Breast epithelium (tissue), 4 donors: ENCODE results near the gene RBM23. TPM values are rescaled to one million over a fixed set of nuclear protein-coding genes. Genes with fewer than 3 reads are reported as not detected.

Experiments used
- DNase-seq, 2 donors: peaks; one replicate each; pipeline ENCODE4 v3.0.0-alpha.2; 2019; ENCODE audit warnings: low spot score in 2 of 2
- H3K27ac ChIP-seq, 2 donors: fragments of 200-600 bp; sonication (generic) in 1 of 2; one replicate each; pipeline ENCODE4 v1.5.1; 2016 to 2019; ENCODE audit warnings: mild to moderate bottlenecking in 1 of 2
- H3K27me3 ChIP-seq, 2 donors: fragments of 200-600 bp; sonication (generic) in 1 of 2; one replicate each; pipeline versions ENCODE4 v1.5.1 to v1.6.0; 2017 to 2019; ENCODE audit warnings: control low read depth in 1 of 2, mild to moderate bottlenecking in 1 of 2
- H3K36me3 ChIP-seq: fragments of 200-600 bp; one replicate; pipeline ENCODE4 v1.5.1; 2019
- H3K4me1 ChIP-seq, 2 donors: fragments of 200-600 bp; sonication (generic); one replicate each; pipeline ENCODE4 v1.5.1; 2016 to 2019; ENCODE audit warnings: control low read depth in 1 of 2
- H3K4me3 ChIP-seq, 3 donors: fragments of 200-600 bp; sonication (generic); 1 replicate in 2 of 3; 2 replicates in 1 of 3; pipeline ENCODE4 v1.5.1; 2016 to 2019; ENCODE audit warnings: mild to moderate bottlenecking in 3 of 3, moderate library complexity in 2 of 3
- H3K9me3 ChIP-seq, 2 donors: fragments of 200-600 bp; sonication (generic) in 1 of 2; one replicate each; pipeline ENCODE4 v1.5.1; 2016 to 2019; ENCODE audit warnings: control low read depth in 1 of 2
- POLR2A ChIP-seq: fragments of 450-650 bp; IDR thresholded peaks from one replicate; pipeline ENCODE4 v1.6.1; 2016; ENCODE audit warnings: antibody characterized with exemption, mild to moderate bottlenecking, moderate library complexity
- POLR2AphosphoS5 ChIP-seq, 3 donors: sonication (generic); formaldehyde crosslinking; IDR thresholded peaks; one replicate each; pipeline ENCODE4 v1.6.1; 2017; ENCODE audit warnings: antibody characterized with exemption in 3 of 3
- intact Hi-C: fragments of 100-400 bp; cut with DNase I; formaldehyde crosslinking; loops from one replicate; pipeline ENCODE4 v1.15.1; 2023; ENCODE audit warnings: low total_unique reads
- total RNA-seq, 3 donors: library from RNA; depleted of rRNA; stranded (reverse); fragments of >200 nt; gene quantifications; one replicate each; pipeline ENCODE4 v1.1.0, GENCODE V29; 2016
- TF ChIP-seq, protein P1 (sequence below), 3 donors: fragments of 450-650 bp; IDR thresholded peaks; one replicate each; pipeline ENCODE4 v1.5.1; 2016 to 2017; ENCODE audit warnings: antibody characterized with exemption in 3 of 3, mild to moderate bottlenecking in 3 of 3, moderate library complexity in 3 of 3

RBM23 gene
- total RNA-seq, 3 donors from 2014 or later = 85.5 to 194 (median 174) TPM

GRCh38 chr14:22905627-22906026 lies 13.3 kb downstream of the RBM23 start:
- TF ChIP-seq POLR2A (no peak), POLR2AphosphoS5 (IDR thresholded peaks at IDR 0.05) (no peak)
- TF ChIP-seq, protein P1, sequence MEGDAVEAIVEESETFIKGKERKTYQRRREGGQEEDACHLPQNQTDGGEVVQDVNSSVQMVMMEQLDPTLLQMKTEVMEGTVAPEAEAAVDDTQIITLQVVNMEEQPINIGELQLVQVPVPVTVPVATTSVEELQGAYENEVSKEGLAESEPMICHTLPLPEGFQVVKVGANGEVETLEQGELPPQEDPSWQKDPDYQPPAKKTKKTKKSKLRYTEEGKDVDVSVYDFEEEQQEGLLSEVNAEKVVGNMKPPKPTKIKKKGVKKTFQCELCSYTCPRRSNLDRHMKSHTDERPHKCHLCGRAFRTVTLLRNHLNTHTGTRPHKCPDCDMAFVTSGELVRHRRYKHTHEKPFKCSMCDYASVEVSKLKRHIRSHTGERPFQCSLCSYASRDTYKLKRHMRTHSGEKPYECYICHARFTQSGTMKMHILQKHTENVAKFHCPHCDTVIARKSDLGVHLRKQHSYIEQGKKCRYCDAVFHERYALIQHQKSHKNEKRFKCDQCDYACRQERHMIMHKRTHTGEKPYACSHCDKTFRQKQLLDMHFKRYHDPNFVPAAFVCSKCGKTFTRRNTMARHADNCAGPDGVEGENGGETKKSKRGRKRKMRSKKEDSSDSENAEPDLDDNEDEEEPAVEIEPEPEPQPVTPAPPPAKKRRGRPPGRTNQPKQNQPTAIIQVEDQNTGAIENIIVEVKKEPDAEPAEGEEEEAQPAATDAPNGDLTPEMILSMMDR (IDR thresholded peaks at IDR 0.05) = no peak
- H3K27ac ChIP-seq = no peak overlapping the region
- no peak for DNase-seq
- no peak overlapping the region for H3K4me3 ChIP-seq
- H3K27me3 ChIP-seq = no peaks in the 10 kb centered on the region
- H3K36me3 ChIP-seq = peaks cover 10% of the 10 kb centered on the region
- H3K9me3 ChIP-seq = no peaks in the 10 kb centered on the region
- intact Hi-C loops = no loop called here
- H3K4me1 ChIP-seq = no peaks in the 10 kb centered on the region

- no peaks in the 10 kb centered on the region for H3K9me3 ChIP-seq
- peak overlapping the region; percentile 67 to 79 for H3K27ac ChIP-seq
- no peaks in the 10 kb centered on the region for H3K4me1 ChIP-seq
- DNase-seq = no peak
- no peak overlapping the region for H3K4me3 ChIP-seq
- no peaks in the 10 kb centered on the region for H3K27me3 ChIP-seq
- intact Hi-C loops = no loop called here
- H3K36me3 ChIP-seq = peaks cover 10% of the 10 kb centered on the region
- no peak for TF ChIP-seq POLR2A
- TF ChIP-seq POLR2AphosphoS5 (IDR thresholded peaks at IDR 0.05) = no peak
- TF ChIP-seq, protein P1 (IDR thresholded peaks at IDR 0.05) = no peak
Observed at GRCh38 chr14:22903742-22904087, 15.2 kb downstream of the RBM23 start.

DNA sequence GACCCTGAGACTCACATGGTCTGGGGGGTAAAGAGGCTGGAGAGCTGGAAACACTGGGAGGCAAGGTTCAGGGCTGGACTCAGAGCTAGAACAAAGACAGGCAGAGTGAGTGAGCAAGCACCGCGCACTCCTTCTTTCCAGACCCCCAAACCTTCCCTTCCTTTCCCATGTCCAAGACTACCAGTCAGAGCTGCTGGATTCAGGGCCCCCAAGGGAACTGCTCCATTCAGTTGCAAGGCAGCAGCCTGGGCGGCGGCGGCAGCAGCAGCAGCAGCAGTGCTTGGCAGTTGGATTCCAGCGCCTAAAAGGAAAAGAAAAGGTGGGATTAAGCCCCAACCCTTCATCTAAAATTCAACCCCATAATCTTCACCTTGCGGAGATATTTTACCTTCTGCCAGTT lies 17.1 kb downstream of the RBM23 start:
- TF ChIP-seq POLR2A (no peak), POLR2AphosphoS5 (IDR thresholded peaks at IDR 0.05) (no peak)
- TF ChIP-seq, protein P1 (IDR thresholded peaks at IDR 0.05) = no peak
- no peak overlapping the region for H3K4me3 ChIP-seq
- H3K27ac ChIP-seq = peak overlapping the region in 1 of 2 donors; percentile 67
- H3K27me3 ChIP-seq = no peaks in the 10 kb centered on the region
- no peaks in the 10 kb centered on the region for H3K9me3 ChIP-seq
- H3K36me3 ChIP-seq = peaks cover 5% of the 10 kb centered on the region
- H3K4me1 ChIP-seq = no peaks in the 10 kb centered on the region
- intact Hi-C loops = no loop called here
- DNase-seq = no peak

- Histone ChIP-seq H3K9me3 (no peaks in the 10 kb centered on the region), H3K27me3 (no peaks in the 10 kb centered on the region), H3K36me3 (peaks cover 5% of the 10 kb centered on the region), H3K4me3 (no peak overlapping the region), H3K27ac (peak overlapping the region; percentile 19 to 35), H3K4me1 (no peaks in the 10 kb centered on the region)
- intact Hi-C loops = no loop called here
- TF ChIP-seq POLR2A = no peak
- TF ChIP-seq, protein P1 (IDR thresholded peaks at IDR 0.05) = peak in 2 of 3 donors; percentile 26 to 28
- no peak for DNase-seq
Observed at GRCh38 chr14:22900081-22900799, 18.7 kb downstream of the RBM23 start.

DNA sequence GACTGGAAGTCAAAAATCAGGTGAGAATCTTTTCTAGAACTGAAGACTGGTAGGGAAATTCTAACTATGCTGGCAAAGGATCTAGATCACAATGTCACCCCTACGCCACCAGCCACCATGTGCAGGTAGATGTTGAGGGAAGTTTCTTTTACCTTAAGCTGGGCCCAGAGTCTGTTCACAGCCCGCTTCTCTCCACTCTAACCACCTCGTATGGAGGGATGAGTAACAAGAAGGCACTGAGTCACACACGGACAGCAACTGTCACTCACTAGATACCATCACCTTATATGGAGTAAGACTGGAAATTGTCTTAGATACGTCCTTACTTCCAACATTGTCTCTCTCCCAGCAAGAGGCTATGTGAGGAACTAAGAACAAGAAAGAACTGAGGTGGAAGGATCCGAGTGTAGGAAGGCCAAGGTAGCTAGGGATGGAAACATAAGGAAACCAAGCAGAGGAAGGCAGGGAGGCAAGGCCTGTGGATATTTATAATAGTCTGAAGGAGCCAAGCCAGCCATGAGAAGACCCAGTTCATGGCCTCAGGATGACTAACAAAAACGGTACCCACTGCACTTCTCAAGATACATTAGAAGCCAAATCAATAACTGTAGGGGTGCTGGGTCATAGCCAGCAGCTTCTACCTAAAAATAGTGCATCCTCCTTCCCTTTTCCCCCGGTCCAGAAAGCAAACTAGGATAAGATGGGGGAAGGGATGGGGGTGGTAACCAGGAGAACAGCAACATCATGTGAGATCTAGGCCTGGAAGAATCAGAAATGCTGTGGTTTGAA lies 20.5 kb downstream of the RBM23 start:
- intact Hi-C loops = no loop called here
- TF ChIP-seq POLR2A = no peak
- TF ChIP-seq, protein P1 (IDR thresholded peaks at IDR 0.05) = no peak
- TF ChIP-seq POLR2AphosphoS5 (IDR thresholded peaks at IDR 0.05) = no peak
- DNase-seq = no peak

More for the DNA sequence above, 20.5 kb downstream of the RBM23 start:
- no peaks in the 10 kb centered on the region for H3K27me3 ChIP-seq
- H3K4me3 ChIP-seq = no peak overlapping the region
- H3K9me3 ChIP-seq = no peaks in the 10 kb centered on the region
- no peaks in the 10 kb centered on the region for H3K4me1 ChIP-seq
- no peaks in the 10 kb centered on the region for H3K36me3 ChIP-seq
- H3K27ac ChIP-seq = no peak overlapping the region
